ENCODE measurements around the gene ZNF606.

ZNF606 gene

DNA sequence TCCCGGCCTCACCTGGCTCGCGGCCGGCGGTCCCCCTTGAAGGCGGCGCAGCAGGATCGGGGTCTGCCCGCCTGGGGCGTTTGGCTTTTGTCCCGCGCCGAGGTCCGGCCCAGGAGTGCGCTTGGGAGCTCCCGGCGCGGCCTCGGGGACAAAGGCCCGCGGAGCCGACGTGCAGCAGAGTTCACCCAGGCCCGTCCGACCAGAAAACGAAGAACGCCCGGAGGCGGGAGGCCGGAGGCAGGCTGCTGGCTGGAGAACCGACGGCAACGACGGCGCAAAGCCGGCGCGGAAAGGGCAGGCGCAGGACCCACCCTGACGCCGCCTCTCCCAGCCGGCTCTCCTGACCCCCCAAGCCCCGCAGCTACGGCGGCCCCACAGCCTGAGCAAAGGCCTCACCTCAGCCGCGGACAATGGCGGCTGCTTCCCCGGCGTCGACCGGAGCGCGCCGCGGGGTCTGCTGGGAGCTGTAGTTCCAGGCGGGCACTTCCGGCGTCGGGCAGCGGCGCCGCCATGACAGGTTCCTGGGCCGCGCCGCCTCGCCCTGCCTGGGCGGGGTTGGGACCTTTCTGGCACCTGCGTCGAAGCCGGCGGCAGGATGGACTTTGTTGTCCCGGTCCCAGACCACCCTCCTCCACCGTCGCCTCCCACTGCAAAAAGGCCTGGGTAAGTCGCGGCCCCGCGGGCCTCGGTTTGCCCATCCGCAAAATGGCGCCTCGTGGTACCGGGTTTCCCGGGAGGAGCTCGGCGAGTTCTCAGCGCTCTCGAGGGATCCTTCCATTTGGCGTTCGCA is at the start of gene ZNF606:
ZNF606 (minus strand) TSS at position 437 of the 790 bp plus-strand sequence. CDS start 1,501 bp downstream, outside the sequence.
- in situ Hi-C loops (cut with HindIII; ENCODE audit: low sequenced_read_pairs), result no loop called here

DNA sequence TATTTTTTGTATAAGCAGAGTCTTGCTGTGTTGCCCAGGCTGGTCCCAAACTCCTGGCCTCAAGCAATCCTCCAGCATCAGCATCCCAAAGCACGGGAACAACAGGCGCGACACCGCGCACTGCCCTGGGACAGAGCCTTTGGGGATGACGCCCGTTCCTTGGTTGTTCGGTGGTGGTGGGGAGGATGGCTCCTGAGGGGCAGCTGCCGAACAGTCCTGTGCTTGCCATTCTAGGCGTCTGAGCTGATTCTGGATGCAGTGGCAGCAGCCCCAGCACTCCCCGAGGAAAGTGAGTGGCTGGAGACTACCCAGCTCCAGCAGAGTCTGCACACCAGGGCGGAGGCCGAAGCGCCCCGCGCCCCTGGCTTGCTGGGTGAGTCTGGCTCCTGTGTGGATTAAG is 49.6 kb upstream of the ZNF606 start:
- in situ Hi-C loops (cut with HindIII; ENCODE audit: low sequenced_read_pairs), result no loop called here

DNA sequence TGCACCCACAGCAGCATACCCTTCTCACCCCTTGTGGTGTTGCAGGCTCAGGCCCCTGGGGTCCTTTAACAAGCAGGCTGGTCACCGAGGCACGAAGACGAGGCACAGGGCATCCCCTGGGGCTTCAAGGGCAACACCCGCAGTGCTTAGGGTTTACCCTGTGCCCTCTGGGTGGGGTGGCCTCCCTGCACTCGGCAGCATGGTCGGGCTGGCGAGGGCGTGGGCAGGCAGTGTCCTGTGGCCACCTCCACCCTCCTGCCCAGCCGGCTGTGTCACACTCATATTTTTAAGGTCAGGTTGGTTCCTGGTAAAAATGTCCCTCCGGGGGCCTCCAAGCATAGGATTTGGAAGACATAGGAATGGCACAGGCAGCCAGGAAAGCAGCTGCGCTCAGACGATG is 45.1 kb upstream of the ZNF606 start:
- in situ Hi-C loops (cut with HindIII; ENCODE audit: low sequenced_read_pairs), result no loop called here

DNA sequence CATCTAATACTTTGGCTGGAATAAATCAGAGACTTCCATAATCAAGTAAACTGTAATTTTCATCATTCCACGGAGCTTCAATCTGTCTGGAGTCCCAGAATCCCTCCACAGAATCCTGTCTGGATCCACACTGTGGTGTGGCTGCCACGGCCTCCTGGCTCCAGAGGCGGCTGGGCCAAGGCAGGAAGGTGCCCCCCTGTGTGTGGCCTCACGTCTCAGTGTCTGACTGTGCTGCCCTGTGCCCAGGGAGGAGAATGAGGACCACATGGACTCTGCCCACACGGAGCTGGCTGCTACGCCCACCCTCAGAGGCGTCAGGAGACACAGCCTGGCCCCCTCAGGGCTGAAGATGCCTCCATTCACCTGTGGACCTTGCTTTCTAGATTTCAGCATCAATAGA is 44.2 kb upstream of the ZNF606 start:
- in situ Hi-C loops (cut with HindIII; ENCODE audit: low sequenced_read_pairs), result no loop called here

DNA sequence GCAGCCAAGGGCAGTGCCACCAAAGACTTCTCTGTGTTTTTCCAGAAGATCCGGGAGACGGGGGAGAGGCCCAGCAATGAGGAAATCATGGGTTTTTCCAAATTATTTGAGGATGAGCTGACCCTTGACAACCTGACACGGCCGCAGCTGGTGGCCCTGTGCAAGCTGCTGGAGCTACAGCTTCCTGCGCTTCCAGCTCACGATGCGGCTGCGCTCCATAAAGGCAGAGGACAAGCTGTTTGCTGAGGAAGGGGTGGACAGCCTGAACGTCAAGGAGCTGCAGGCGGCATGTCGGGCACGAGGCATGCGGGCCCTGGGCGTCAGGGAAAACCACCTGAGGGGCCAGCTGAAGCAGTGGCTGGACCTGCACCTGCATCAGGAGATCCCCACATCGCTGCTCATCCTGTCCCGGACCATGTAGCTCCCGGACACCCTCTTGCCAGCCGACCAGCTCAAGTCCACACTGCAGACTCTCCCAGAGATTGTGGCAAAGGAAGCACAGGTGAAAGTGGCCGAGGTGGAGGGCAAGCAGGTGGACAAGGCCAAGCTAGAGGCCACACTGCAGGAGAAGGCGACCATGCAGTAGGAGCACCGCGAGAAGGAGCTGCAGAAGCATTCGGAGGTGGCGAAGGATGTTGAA is 42.9 kb upstream of the ZNF606 start:
- in situ Hi-C loops (cut with HindIII; ENCODE audit: low sequenced_read_pairs), result no loop called here

DNA sequence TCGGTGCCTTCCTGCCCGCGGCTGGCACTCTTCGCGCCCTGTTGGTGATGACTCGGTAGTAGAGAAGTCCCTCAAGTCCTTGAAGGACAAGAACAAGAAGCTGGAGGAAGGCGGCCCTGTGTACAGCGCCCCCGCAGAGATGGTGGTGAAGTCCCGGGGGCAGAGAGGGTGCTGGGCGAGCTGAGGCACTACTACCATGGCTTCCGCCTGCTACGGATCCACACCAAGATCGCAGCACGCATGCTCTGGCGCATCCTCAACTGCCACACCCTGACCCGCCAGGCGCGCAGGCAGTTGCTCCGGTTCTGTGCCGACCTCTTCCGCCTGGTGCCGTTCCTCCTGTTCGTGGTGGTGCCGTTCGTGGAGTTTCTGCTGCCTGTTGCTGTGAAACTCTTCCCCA is 42.3 kb upstream of the ZNF606 start:
- in situ Hi-C loops (cut with HindIII; ENCODE audit: low sequenced_read_pairs), result no loop called here

DNA sequence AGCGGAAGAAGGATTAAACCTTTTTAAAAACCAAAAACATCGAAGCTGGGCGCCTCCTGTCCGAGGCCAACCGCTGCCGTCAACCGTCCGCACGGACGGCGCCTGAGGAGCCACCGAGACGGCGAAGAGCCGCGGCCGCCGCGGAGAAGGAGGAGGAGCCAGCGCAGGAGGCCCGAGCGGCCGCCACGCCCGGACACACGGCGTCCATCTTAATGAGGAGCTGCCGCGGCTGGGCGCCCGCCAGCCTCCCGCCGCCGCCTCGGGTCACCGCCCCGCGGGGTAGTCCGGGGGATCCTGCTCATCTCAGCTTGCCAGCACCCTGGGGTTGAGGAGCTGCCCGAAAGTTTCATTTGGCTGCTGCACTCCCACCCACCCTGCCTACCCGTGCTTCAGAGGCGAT is 41.8 kb upstream of the ZNF606 start:
- in situ Hi-C loops (cut with HindIII; ENCODE audit: low sequenced_read_pairs), result no loop called here

DNA sequence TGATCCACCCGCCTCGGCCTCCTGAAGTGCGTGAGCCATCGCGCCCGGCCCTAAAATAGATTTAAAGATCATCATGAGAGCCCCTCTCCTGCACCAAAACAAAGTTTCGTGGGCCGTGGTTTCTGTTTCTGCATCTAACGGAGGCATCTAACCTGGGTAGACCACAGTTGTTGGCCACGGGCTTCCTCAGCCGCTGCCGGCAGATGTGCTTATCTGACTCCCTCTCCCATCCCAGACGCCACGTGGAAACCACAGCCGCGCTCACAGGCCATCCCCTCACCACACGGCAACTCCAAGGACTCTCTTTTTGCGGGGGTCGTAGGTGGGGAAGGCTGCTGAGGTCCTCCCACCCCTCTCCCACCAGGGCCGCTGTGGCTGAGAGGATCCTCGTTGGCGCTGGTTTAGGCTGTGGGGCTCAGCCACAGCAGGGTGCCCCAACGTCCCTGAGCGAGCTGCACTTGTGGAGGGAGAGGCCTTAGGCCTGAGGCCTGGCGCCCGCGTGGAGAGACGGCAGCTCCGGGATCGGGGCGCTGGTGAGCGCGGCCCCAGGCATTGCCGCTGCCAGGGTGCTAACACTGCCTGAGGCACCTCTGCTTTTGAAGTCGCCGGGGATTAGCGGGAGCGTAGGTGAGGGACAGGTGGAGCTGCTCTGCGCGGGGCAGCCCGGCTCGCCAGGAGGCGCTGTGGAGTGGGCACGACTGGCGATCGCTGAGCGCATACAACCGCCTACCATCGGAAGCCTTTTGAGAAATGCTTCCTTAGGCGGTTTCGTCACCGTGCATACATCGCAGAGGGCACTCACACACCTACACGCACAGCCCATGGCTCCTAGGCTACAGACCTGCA is 40.1 kb upstream of the ZNF606 start:
- in situ Hi-C loops (cut with HindIII; ENCODE audit: low sequenced_read_pairs), result no loop called here

DNA sequence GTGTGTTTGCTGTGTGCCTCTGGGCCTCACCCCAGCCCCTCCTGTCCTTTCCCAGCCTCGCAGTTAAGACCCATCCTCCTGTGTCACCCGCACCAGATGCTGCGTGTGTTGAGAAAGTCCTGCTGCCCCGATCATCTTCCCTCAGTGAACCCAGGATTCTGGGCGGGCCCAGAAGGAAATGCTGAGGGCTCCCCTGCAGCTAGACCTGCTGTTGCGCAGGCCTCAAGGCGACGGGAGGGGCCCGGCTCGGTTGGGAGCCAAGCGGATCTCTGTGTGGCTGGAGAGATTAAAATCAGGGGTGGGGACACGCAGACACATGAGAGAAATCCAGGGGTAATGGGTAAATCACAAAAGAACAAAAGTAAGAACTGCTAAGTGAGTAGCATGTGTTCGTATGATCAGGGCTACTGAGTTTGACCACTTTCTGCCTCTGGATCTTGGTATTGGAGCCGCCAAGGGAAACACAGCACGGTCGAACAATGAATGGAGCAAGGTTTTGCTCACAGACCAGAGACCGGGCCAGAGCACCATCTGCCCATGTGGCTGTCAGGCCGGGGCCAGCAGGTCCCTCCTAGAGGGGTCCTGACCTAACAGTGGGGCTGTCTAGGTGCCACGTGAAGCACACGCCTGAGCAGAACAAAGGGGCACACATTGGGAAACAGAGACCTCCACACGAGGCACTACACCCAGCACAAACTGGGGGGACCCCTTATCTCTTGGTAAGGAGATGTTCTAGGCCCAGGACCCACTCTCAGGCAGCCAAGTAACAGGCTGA is 38.3 kb upstream of the ZNF606 start:
- in situ Hi-C loops (cut with HindIII; ENCODE audit: low sequenced_read_pairs), result no loop called here

DNA sequence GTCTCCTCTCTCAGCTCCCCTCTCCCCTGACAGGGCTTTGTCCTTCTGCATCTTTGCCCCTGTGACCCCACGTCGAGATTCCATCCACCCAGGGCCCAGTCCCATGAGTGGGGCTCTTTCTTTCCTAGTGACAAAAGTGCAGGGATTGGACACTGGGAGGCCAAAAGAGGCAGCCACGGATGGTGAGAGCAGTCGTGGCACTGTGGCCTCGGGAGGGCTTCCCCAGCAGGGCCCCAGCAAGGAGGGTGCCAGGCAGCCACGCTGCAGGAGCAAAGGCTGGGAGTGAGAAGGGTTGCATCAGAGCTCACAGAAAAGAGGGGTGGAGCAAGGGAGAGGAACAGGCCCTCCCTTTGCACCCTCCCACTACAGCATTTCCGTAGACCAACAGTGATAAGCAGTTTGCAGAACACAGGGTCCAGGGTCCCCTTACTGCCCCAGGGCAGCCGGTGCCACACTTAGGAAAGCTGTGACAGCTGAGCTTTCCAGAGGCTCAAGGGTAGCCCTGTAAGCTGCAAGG is 36.1 kb upstream of the ZNF606 start:
- in situ Hi-C loops (cut with HindIII; ENCODE audit: low sequenced_read_pairs), result no loop called here

DNA sequence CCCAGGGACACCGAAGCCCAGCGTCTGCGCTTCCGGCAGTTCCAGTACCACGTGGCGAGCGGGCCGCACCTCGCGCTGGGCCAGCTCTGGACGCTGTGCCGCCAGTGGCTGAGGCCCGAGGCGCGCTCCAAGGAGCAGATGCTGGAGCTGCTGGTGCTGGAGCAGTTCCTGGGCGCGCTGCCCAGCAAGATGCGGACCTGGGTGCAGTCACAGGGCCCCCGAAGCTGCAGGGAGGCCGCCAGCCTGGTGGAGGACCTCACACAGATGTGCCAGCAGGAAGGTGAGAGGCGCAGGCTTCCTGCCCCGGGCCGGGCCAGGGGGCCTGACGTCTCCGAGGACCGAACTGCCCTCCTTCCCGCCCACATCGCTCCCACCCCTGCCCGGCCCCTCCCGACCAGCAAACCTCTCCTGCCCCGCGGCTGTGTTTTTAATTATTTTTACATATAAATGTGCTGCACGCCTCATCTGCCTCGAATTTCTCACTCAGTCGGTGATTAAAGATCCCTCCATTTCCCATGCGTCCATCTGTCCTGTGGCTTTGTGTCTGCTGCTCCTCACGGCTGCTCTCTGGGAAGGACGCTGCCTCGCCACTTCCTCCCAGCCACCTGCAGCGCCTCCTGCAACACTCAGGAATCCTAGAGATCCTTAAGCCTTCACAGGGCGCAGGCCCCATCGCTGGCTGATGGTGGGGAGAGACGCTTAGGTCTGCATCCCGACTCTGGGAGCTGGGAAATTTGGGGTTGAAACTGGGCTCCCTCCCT is 35.5 kb upstream of the ZNF606 start:
- in situ Hi-C loops (cut with HindIII; ENCODE audit: low sequenced_read_pairs), result no loop called here

DNA sequence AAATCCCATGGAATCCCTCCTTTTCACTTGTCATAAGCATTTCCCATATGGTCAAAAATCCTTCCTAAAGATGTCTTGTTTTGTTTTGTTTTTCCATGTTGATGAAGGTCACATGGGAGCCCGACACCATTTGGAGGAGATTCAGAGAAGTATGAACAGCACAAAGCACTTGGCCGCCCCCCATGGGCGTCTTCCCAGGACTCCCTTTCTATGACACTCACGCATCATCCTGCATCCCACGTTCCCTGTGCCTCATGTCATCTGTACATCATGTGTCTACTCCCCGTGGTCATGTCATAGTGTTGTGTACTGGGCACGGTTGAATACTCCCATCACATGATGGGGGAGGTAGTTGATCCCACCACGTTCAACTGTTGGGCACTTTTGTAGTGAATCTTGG is 33.2 kb upstream of the ZNF606 start:
- in situ Hi-C loops (cut with HindIII; ENCODE audit: low sequenced_read_pairs), result no loop called here

DNA sequence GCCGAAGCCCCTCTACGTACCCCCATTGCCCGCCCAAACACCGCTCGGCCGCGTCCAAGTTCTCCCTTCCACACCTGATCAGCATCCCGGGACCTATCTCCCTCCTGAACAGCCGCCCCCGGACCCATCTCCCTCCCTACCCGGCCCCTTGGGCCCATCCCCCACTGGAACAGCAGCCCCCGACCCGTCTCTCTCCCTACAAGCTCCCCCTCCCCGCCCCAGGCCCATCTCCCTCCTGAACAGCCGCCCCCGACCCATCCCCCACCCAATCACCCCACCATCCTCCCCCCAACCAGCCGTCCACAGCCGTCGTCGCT is 31.8 kb upstream of the ZNF606 start:
- in situ Hi-C loops (cut with HindIII; ENCODE audit: low sequenced_read_pairs), result no loop called here

DNA sequence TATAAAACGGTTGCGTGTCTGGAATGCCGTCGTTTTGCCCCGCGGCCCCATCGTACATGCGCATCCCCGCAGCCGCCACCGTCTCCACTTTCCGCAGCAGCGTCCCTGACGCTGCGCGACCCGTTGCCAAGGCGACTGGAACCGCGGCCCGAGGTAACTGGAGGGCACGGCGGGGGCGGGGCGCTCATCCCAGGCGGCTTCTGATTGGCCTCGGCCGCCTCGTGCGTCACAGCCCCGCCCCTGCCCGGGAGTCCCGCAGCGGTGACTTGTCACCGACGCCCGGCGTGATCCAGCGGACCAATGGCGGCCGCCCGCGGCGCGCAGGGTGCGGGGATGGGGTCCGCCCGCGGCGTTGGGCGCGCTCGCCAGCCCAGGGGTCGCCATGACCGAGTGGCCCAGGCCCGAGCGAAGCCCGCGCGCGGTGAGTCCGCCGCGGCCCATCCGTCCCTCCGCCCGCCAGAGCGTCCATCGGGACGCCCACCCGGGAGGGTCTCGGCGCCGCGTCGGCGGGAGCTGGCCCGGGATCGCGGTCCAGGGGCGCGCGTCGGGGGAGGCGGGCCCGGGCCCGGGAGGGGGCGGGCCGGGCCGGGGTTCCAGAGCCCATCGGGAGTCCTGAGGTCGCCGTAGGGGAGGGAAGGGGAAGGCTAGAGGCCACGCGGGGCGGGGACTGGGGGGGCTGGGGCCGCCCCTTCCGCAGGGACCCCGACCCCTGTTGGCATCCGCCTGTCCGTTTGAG is 31.3 kb upstream of the ZNF606 start, which contains the start of gene ZSCAN1:
ZSCAN1 (plus strand) TSS at position 285 of the 736 bp plus-strand sequence. CDS start 3,812 bp downstream, outside the sequence.
- in situ Hi-C loops (cut with HindIII; ENCODE audit: low sequenced_read_pairs), result no loop called here

DNA sequence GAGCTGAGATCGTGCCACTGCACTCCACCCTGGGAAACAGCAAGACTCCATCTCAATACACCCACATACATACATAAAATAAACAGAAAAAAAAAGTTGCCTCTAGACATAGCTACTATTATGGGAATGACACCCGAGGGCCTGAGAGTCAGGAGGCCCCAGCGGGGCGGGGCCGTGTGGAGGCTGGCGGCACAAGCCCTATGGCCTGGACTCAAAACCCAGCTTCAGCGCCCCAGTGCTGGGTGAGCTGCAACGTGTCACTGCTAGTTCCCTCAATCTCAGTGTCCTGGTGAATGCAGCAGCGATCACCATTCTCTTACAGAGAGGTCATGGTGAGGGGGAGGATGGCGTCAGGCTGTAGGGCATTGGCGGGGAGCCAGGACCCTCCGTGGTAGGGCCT is 22.0 kb upstream of the ZNF606 start:
- in situ Hi-C loops (cut with HindIII; ENCODE audit: low sequenced_read_pairs), result no loop called here

DNA sequence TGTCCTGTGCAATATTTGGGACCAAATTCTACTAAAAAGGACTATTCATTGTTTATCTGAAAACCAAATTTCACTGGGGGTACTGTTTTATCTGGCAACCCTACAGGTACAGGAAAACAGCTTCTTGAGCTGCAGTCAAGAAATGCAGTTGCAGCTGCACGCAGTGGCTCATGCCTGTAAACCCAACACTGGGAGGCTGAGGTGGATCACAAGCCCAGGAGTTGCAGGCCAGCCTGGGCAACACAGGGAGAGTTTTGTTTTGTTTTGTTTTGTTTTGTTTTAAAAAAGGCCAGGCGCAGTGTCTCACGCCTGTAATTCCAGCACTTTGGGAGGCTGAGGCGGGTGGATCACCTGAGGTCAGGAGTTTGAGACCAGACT is 19.7 kb upstream of the ZNF606 start:
- in situ Hi-C loops (cut with HindIII; ENCODE audit: low sequenced_read_pairs), result no loop called here

DNA sequence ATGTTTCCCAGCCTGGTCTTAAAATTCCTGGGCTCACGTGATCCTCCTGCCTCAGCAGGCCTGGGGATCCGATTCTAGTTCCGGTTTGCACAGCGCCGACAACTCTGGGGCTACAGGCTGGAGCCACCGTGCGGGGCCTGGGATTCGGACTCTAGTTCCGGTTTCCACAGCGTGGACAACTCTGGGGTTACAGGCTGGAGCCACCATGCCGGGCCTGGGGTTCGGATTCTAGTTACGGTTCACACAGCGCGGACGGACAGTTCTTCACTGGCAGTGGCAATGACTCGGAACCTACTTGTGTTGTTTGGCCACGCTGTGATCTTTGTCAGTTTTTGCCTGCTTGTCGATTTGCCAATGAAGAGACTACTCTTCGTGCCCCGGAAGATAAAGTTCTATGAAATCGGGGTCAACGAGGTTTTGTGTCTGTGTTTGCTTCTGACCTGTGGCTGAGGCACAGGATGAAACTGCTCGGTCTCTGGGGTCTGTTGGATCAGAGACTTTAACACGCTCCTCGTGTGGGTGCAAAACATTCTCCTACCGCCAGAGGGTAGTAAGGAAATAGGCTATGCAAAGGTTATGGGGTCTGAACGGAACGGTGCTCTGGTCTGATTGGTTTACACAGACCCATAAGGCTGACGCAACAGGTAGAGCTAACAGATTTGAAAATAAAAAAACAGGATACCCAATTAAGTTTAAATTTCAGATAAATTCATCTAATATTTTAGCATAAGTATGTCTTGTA is 19.1 kb upstream of the ZNF606 start:
- in situ Hi-C loops (cut with HindIII; ENCODE audit: low sequenced_read_pairs), result no loop called here

DNA sequence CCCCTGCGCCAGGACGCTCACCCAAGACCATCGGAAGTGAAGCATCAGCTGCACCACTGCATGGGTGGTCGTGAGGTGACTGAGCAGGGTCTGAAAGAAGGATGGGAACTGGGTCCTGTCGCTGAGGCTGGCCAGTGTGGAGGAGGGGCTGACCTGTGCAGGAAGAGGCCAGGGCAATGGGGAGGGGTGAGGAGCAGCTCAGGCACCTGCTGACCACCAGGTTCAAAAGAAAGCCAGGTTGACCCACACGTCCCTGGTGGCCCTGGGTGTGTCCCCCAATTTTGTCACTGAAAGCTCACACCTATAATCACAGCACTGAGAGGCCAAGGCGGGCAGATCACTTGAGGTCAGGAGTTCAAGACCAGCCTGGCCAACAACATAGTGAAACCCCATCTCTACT is 17.5 kb upstream of the ZNF606 start:
- in situ Hi-C loops (cut with HindIII; ENCODE audit: low sequenced_read_pairs), result no loop called here

DNA sequence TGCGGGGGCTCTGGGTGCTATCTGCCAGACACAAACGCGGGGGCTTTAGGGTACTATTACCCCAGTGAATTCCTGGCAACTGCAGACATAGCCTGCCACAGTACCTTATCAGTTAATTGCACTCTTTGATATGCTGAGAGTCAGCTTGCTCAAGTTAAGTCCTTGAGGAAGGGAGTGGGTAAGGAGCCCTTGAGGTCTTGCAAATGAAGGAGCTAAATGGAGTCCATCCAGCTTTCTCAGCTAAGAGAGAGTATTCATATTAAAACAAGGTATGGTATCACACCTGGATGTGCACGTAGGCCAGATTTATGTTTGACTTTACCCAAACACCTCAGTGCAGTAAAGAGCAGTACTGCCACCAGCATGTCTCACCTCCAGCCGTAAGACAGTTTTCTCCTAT is 11.5 kb upstream of the ZNF606 start:
- in situ Hi-C loops (cut with HindIII; ENCODE audit: low sequenced_read_pairs), result no loop called here

Data from DLD1 (cell line).